Activated B cell treated with CpG ODN at 0.5 μM for 24 hours (primary cell): ENCODE measurements around the gene NPAS3. TPM values are rescaled to one million over a fixed set of nuclear protein-coding genes. Genes with fewer than 3 reads are reported as not detected.

Experiments used
- ATAC-seq: fragments of 200-7000 bp; cut with Tn5 transposase; one replicate; pipeline ENCODE4 v1.10.0; 2021; ENCODE audit warnings: low read depth, mild to moderate bottlenecking, moderate library complexity
- CTCF ChIA-PET: fragments of 350-600 bp; sonication (Branson Sonifier 250); formaldehyde crosslinking; loops from one replicate; lab custom pipeline; 2021; ENCODE audit warnings: antibody characterized with exemption; lab: Charles Lee
- POLR2A ChIA-PET: fragments of 350-600 bp; sonication (Branson Sonifier 250); formaldehyde crosslinking; loops from one replicate; lab custom pipeline; 2021; ENCODE audit warnings: antibody characterized with exemption; lab: Charles Lee
- DNase-seq: peaks from one replicate; pipeline ENCODE4 v3.0.0; 2022
- H3K27ac Mint-ChIP-seq: one replicate; pipeline ENCODE4 v1.8.0; 2020; ENCODE audit warnings: mixed read lengths
- H3K27me3 Mint-ChIP-seq: one replicate; pipeline ENCODE4 v1.8.0; 2021; ENCODE audit warnings: mixed read lengths
- H3K36me3 Mint-ChIP-seq: one replicate; pipeline ENCODE4 v1.8.0; 2021; ENCODE audit warnings: low read depth, mixed read lengths
- H3K4me1 Mint-ChIP-seq: one replicate; pipeline ENCODE4 v1.8.0; 2021; ENCODE audit warnings: mixed read lengths
- H3K4me3 Mint-ChIP-seq: one replicate; pipeline ENCODE4 v1.8.0; 2020; ENCODE audit warnings: mild to moderate bottlenecking, mixed read lengths
- H3K9me3 Mint-ChIP-seq: one replicate; pipeline ENCODE4 v1.8.0; 2020; ENCODE audit warnings: mixed read lengths
- CTCF ChIP-seq: fragments of 200-600 bp; IDR thresholded peaks from one replicate; pipeline ENCODE4 v1.8.0; 2022; ENCODE audit warnings: antibody characterized with exemption, mild to moderate bottlenecking
- intact Hi-C: fragments of 100-400 bp; cut with micrococcal nuclease; formaldehyde crosslinking; loops from one replicate; pipeline ENCODE4 v1.15.1; 2024
- total RNA-seq: library from RNA; stranded (reverse); gene quantifications from 2 replicates; pipeline ENCODE4 v1.2.3, GENCODE V29; 2022

The NPAS3 gene
- total RNA-seq, 1 donor from 2014 or later = not detected

GRCh38 chr14:33792720-33793368 is 854.2 kb downstream of the NPAS3 start:
- H3K4me1 Mint-ChIP-seq = peaks cover 6% of the 10 kb centered on the region
- ChIA-PET CTCF (interaction anchor here (0.6 to 2.5 kb wide), 13 partner anchors 9 to 1227 kb away, joined by 3 to 20 read pairs (median 4); no protein-coding TSS in a partner anchor), POLR2A (no interaction called here)
- H3K27ac Mint-ChIP-seq = no peak overlapping the region
- ATAC-seq (no peak), DNase-seq (peak; percentile 30)
- H3K36me3 Mint-ChIP-seq = no peaks in the 10 kb centered on the region
- peak; percentile 49 for TF ChIP-seq CTCF
- H3K4me3 Mint-ChIP-seq = no peak overlapping the region
- intact Hi-C loops = loop anchor here (1.0 to 5.0 kb wide), 2 partner anchors 316 to 1217 kb away; no protein-coding TSS in a partner anchor
- no peaks in the 10 kb centered on the region for H3K9me3 Mint-ChIP-seq
- H3K27me3 Mint-ChIP-seq = peaks cover 27% of the 10 kb centered on the region

- Mint-ChIP-seq H3K9me3 (no peaks in the 10 kb centered on the region), H3K27ac (no peak overlapping the region), H3K4me3 (no peak overlapping the region), H3K4me1 (peaks cover 6% of the 10 kb centered on the region), H3K27me3 (peaks cover 30% of the 10 kb centered on the region), H3K36me3 (no peaks in the 10 kb centered on the region)
- ATAC-seq (no peak), DNase-seq (no peak)
- no peak for TF ChIP-seq CTCF
- ChIA-PET CTCF (interaction anchor here (0.8 to 2.5 kb wide), 9 partner anchors 8 to 1220 kb away, joined by 3 to 20 read pairs (median 7); no protein-coding TSS in a partner anchor), POLR2A (no interaction called here)
- intact Hi-C loops = loop anchor here (5.0 kb wide), 1 partner anchor 316 kb away; no protein-coding TSS in a partner anchor
These were observed 854.9 kb downstream of the NPAS3 start for GRCh38 chr14:33793398-33794110.

GRCh38 chr14:33794791-33795305 is 856.2 kb downstream of the NPAS3 start:
- Mint-ChIP-seq H3K36me3 (no peaks in the 10 kb centered on the region), H3K4me3 (no peak overlapping the region), H3K4me1 (peaks cover 6% of the 10 kb centered on the region), H3K27me3 (peaks cover 35% of the 10 kb centered on the region), H3K27ac (no peak overlapping the region), H3K9me3 (no peaks in the 10 kb centered on the region)
- POLR2A ChIA-PET = no interaction called here
- no peak for DNase-seq
- no peak for TF ChIP-seq CTCF
- no peak for ATAC-seq
- intact Hi-C loops = loop anchor here (5.0 kb wide), 1 partner anchor 318 kb away; no protein-coding TSS in a partner anchor
- CTCF ChIA-PET = interaction anchor here (0.6 kb wide), 1 partner anchor 13 kb away, joined by 3 read pairs; no protein-coding TSS in a partner anchor

GRCh38 chr14:33796356-33796755 is 857.7 kb downstream of the NPAS3 start:
- Mint-ChIP-seq H3K4me1 (peaks cover 6% of the 10 kb centered on the region), H3K36me3 (no peaks in the 10 kb centered on the region), H3K27me3 (peaks cover 37% of the 10 kb centered on the region), H3K9me3 (no peaks in the 10 kb centered on the region), H3K4me3 (no peak overlapping the region), H3K27ac (no peak overlapping the region)
- ATAC-seq = no peak
- POLR2A ChIA-PET = no interaction called here
- DNase-seq = no peak
- TF ChIP-seq CTCF = no peak
- CTCF ChIA-PET = no interaction called here
- intact Hi-C loops = no loop called here
